ENCODE data around the gene CRY2. TPM values are rescaled to one million over a fixed set of nuclear protein-coding genes. Genes with fewer than 3 reads are reported as not detected.

Gene CRY2
- total RNA-seq, 1 donor, result 19.6 TPM

DNA sequence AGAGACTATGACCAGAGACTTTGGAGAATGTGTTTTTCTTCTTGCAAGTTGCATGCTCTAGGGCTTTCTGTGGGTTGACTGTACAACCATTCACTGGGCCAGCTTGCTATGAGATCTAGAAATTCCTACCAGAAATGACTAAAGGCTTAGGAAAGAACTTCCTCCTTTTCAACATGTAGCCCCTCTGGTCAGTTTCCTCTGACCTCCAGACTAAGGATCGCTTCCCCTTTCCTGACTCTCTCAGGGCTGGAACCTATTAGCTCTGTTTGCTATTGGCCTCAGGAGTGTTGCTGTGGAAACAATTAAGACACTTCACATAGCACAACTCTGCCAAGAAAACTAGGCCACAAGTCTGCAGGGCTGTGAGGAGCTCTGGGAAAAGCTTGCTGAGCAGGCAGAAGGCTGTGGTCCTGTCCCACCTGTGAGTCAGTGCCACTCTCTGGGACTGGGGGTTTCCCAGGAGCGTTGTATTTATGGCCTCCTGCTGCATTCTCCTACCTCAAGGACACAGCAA, 10.7 kb downstream of the CRY2 start:
- TF ChIP-seq CTCF (IDR thresholded peaks at IDR 0.05; ENCODE audit: insufficient read depth, low read length), result no peak

DNA sequence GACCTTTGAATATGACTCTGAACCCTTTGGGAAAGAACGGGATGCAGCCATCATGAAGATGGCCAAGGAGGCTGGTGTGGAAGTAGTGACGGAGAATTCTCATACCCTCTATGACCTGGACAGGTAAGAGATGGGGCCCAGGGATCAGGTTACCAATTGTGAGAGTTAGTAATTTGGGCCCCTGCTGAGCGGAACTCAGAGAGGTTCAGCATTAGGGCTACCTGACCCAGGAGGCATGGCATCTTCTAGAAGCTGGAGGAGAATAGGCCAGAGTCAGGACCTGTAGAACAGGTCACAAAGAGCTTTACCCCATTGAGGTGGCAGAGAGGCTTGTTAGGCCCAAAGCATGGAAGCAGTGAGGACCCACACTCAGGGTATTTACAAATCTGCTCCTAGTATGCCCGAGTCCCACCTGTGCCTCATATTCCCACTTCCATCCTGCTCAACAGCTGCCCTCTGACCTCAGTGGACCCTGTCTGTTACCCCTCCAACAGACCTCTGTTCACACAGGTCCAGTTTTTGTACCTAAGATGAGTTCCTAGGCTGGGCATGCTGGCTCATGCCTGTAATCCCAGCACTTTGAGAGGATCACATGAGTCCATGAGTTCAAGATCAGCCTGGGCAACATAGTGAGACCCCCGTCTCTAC, 11.6 kb downstream of the CRY2 start:
- H3K4me3 ChIP-seq (ENCODE audit: low read depth, low read length), result no peak overlapping the region
- DNase-seq (ENCODE audit: low read depth), result no peak

More for the DNA sequence above, 10.7 kb downstream of the CRY2 start:
- H3K4me3 ChIP-seq (ENCODE audit: low read depth, low read length), result no peak overlapping the region
- peak; percentile 92 for DNase-seq (ENCODE audit: low read depth)

DNA sequence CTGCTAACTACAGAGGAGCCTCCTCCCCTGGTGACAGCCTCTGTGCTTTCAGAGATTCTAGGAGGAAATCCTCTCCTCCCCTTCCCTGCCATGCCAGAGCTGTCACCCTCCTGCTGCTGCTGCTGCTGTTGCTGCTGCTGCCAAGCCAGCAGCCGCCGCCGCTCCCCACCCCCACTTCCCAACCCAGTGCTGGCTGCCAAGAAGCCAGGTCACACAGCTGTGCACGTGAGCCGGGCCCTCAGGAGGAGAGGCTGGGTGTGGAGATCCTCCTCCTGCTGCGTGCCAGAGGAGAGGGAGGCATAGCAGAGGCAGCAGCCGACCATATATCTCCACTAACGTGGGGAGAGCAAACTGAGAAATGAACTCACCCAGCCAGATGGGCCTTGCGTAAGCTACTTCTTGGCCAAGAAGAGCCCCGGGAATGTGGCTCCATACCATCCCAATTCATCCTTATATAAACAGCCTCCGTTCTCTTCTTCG, 12.4 kb downstream of the CRY2 start:
- peak; percentile 99 for DNase-seq (ENCODE audit: low read depth)
- no peak for TF ChIP-seq CTCF (IDR thresholded peaks at IDR 0.05; ENCODE audit: insufficient read depth, low read length)
- H3K4me3 ChIP-seq (ENCODE audit: low read depth, low read length), result no peak overlapping the region

More for the DNA sequence above, 11.6 kb downstream of the CRY2 start:
- no peak for TF ChIP-seq CTCF (IDR thresholded peaks at IDR 0.05; ENCODE audit: insufficient read depth, low read length)

- no peak overlapping the region for H3K4me3 ChIP-seq (ENCODE audit: low read depth, low read length)
- no peak for DNase-seq (ENCODE audit: low read depth)
- no peak for TF ChIP-seq CTCF (IDR thresholded peaks at IDR 0.05; ENCODE audit: insufficient read depth, low read length)
Measured at GRCh38 chr11:45860348-45860747, 13.1 kb downstream of the CRY2 start.

DNA sequence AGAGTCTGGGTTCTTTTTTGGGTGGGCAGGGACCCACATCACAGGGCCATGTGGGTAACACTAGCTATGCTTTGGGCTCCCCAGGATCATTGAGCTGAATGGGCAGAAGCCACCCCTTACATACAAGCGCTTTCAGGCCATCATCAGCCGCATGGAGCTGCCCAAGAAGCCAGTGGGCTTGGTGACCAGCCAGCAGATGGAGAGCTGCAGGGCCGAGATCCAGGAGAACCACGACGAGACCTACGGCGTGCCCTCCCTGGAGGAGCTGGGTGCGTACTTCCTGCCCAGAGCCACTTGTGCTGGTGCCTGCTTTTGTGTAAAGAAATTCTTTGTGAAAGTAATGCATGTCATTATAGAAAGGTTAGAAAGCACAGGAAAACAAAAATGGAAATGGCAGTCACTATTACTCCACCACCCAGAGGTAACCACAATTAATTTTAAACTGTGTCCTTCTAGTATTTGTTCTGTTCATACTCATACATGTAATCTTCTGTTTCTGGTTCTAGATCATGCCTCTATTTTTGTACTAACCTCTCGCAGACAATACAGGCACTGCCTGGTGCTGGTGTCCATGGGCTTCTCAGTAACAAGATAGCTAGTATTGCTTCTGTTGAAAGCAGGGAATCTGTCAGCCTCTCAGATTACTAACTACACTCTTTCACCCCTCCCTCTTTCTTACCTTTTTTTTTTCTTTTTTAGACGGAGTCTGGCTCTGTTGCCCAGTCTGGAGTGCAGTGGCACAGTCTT, 13.7 kb downstream of the CRY2 start:
- H3K4me3 ChIP-seq (ENCODE audit: low read depth, low read length), result no peak overlapping the region
- no peak for TF ChIP-seq CTCF (IDR thresholded peaks at IDR 0.05; ENCODE audit: insufficient read depth, low read length)
- no peak for DNase-seq (ENCODE audit: low read depth)

- no peak overlapping the region for H3K4me3 ChIP-seq (ENCODE audit: low read depth, low read length)
- no peak for TF ChIP-seq CTCF (IDR thresholded peaks at IDR 0.05; ENCODE audit: insufficient read depth, low read length)
- DNase-seq (ENCODE audit: low read depth), result peak; percentile 82
Measured at GRCh38 chr11:45864041-45864440, 16.8 kb downstream of the CRY2 start.

Measured in fibroblast of the aortic adventitia (primary cell).